Hepatocyte (in vitro differentiated cells): Measurements from ENCODE around the gene FAM222B.

ENCODE experiments used
- EZH2 ChIP-seq: fragments of 200-600 bp; sonication (generic); IDR thresholded peaks from 2 replicates; pipeline ENCODE4 v1.6.1; 2016; ENCODE audit warnings: antibody characterized with exemption, mild to moderate bottlenecking, borderline replicate concordance
- EZH2phosphoT487 ChIP-seq: fragments of 200-600 bp; sonication (generic); IDR thresholded peaks from one replicate; pipeline ENCODE4 v1.6.1; 2018; ENCODE audit warnings: antibody characterized with exemption, mild to moderate bottlenecking, low read depth, moderate library complexity; ENCODE audit not compliant: unreplicated experiment, severe bottlenecking
- TF ChIP-seq, protein P1 (sequence below): fragments of 200-600 bp; sonication (generic); IDR thresholded peaks from 2 replicates; pipeline ENCODE4 v1.5.1; 2016; ENCODE audit warnings: antibody characterized with exemption, mild to moderate bottlenecking; ENCODE audit not compliant: poor library complexity

GRCh38 chr17:28873839-28874238, 31.2 kb upstream of the FAM222B start:
- TF ChIP-seq EZH2 (no peak), EZH2phosphoT487 (no peak)
- TF ChIP-seq, protein P1, sequence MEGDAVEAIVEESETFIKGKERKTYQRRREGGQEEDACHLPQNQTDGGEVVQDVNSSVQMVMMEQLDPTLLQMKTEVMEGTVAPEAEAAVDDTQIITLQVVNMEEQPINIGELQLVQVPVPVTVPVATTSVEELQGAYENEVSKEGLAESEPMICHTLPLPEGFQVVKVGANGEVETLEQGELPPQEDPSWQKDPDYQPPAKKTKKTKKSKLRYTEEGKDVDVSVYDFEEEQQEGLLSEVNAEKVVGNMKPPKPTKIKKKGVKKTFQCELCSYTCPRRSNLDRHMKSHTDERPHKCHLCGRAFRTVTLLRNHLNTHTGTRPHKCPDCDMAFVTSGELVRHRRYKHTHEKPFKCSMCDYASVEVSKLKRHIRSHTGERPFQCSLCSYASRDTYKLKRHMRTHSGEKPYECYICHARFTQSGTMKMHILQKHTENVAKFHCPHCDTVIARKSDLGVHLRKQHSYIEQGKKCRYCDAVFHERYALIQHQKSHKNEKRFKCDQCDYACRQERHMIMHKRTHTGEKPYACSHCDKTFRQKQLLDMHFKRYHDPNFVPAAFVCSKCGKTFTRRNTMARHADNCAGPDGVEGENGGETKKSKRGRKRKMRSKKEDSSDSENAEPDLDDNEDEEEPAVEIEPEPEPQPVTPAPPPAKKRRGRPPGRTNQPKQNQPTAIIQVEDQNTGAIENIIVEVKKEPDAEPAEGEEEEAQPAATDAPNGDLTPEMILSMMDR, result no peak
